Measurements from ENCODE around the gene CXorf66. TPM values are rescaled to one million over a fixed set of nuclear protein-coding genes. Genes with fewer than 3 reads are reported as not detected.

Gene CXorf66
- total and polyA plus RNA-seq, 2 of the 8 experiments (the other 6 are each of a cell fraction or from before 2014, with no cell fraction given) = not detected

DNA sequence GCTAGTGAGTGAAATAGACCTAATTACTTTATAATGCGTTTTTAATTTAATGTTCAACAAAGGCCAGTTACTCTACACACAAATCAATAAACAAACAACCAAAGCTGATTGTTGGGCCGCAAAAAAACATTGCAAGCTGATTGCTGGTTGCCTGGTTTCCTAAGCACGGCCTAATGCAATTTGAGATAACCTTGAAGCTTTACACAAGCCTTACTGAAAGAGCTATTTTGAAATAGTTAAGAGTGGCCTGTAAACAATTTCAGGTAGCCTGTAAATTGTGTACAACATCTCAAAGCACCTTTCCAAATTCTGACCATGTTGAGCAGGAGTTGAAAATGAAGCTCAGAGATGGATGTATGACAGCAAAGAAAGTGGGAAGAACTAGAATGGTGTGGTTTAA is 17.5 kb upstream of the CXorf66 start (continued):
- TF ChIP-seq, protein P1, sequence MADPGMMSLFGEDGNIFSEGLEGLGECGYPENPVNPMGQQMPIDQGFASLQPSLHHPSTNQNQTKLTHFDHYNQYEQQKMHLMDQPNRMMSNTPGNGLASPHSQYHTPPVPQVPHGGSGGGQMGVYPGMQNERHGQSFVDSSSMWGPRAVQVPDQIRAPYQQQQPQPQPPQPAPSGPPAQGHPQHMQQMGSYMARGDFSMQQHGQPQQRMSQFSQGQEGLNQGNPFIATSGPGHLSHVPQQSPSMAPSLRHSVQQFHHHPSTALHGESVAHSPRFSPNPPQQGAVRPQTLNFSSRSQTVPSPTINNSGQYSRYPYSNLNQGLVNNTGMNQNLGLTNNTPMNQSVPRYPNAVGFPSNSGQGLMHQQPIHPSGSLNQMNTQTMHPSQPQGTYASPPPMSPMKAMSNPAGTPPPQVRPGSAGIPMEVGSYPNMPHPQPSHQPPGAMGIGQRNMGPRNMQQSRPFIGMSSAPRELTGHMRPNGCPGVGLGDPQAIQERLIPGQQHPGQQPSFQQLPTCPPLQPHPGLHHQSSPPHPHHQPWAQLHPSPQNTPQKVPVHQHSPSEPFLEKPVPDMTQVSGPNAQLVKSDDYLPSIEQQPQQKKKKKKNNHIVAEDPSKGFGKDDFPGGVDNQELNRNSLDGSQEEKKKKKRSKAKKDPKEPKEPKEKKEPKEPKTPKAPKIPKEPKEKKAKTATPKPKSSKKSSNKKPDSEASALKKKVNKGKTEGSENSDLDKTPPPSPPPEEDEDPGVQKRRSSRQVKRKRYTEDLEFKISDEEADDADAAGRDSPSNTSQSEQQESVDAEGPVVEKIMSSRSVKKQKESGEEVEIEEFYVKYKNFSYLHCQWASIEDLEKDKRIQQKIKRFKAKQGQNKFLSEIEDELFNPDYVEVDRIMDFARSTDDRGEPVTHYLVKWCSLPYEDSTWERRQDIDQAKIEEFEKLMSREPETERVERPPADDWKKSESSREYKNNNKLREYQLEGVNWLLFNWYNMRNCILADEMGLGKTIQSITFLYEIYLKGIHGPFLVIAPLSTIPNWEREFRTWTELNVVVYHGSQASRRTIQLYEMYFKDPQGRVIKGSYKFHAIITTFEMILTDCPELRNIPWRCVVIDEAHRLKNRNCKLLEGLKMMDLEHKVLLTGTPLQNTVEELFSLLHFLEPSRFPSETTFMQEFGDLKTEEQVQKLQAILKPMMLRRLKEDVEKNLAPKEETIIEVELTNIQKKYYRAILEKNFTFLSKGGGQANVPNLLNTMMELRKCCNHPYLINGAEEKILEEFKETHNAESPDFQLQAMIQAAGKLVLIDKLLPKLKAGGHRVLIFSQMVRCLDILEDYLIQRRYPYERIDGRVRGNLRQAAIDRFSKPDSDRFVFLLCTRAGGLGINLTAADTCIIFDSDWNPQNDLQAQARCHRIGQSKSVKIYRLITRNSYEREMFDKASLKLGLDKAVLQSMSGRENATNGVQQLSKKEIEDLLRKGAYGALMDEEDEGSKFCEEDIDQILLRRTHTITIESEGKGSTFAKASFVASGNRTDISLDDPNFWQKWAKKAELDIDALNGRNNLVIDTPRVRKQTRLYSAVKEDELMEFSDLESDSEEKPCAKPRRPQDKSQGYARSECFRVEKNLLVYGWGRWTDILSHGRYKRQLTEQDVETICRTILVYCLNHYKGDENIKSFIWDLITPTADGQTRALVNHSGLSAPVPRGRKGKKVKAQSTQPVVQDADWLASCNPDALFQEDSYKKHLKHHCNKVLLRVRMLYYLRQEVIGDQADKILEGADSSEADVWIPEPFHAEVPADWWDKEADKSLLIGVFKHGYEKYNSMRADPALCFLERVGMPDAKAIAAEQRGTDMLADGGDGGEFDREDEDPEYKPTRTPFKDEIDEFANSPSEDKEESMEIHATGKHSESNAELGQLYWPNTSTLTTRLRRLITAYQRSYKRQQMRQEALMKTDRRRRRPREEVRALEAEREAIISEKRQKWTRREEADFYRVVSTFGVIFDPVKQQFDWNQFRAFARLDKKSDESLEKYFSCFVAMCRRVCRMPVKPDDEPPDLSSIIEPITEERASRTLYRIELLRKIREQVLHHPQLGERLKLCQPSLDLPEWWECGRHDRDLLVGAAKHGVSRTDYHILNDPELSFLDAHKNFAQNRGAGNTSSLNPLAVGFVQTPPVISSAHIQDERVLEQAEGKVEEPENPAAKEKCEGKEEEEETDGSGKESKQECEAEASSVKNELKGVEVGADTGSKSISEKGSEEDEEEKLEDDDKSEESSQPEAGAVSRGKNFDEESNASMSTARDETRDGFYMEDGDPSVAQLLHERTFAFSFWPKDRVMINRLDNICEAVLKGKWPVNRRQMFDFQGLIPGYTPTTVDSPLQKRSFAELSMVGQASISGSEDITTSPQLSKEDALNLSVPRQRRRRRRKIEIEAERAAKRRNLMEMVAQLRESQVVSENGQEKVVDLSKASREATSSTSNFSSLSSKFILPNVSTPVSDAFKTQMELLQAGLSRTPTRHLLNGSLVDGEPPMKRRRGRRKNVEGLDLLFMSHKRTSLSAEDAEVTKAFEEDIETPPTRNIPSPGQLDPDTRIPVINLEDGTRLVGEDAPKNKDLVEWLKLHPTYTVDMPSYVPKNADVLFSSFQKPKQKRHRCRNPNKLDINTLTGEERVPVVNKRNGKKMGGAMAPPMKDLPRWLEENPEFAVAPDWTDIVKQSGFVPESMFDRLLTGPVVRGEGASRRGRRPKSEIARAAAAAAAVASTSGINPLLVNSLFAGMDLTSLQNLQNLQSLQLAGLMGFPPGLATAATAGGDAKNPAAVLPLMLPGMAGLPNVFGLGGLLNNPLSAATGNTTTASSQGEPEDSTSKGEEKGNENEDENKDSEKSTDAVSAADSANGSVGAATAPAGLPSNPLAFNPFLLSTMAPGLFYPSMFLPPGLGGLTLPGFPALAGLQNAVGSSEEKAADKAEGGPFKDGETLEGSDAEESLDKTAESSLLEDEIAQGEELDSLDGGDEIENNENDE (IDR thresholded peaks at IDR 0.05; ENCODE audit: insufficient replicate concordance, low read length) = no peak
- no peak for TF ChIP-seq TCF12 (IDR thresholded peaks at IDR 0.05; ENCODE audit: low read depth, low read length)
- no peak for TF ChIP-seq CBX8 (IDR thresholded peaks at IDR 0.05; ENCODE audit: borderline replicate concordance, low read depth, low read length)
- no peak for TF ChIP-seq SIRT6 (IDR thresholded peaks at IDR 0.05; ENCODE audit: low read length)

Measured in H1 (cell line).